ENCODE results near the gene PLCB4.

PLCB4 gene

GRCh38 chr20:9509246-9509645 is 440.4 kb downstream of the PLCB4 start:
- intact Hi-C loops (cut with DNase I; ENCODE audit: low total_unique reads): no loop called here
- no peak overlapping the region for H3K27ac ChIP-seq
- DNase-seq: no peak
- H3K27me3 ChIP-seq: peaks cover 0 to 49% of the 10 kb centered on the region in 2 donors
- TF ChIP-seq CTCF (IDR thresholded peaks at IDR 0.05): no peak
- H3K4me1 ChIP-seq: peaks cover 0 to 20% (median 11%) of the 10 kb centered on the region in 4 donors
- H3K9me3 ChIP-seq: no peaks in the 10 kb centered on the region
- H3K36me3 ChIP-seq: no peaks in the 10 kb centered on the region
- no peak overlapping the region for H3K4me3 ChIP-seq

DNA sequence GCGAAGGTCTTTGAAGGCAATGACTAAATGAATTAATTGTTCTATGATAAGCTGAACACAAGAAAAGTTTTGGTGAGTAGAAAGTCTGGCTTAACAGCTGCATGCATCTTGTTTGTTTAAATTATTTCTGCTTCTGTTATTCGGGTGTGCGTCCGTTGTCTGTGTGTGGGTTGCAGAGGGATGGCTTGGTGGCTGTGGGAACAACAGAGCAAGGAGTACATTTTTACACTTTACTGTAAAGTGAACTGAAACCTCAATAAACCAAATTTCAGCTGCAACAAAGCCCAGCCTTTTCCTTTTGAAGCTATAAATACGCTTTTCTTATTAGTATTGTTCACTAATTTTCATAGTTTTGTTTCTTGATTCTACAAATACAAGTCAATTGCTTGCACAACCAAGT is 442.0 kb downstream of the PLCB4 start:
- Histone ChIP-seq H3K4me1 (peaks cover 0 to 35% (median 28%) of the 10 kb centered on the region in 4 donors), H3K4me3 (no peak overlapping the region), H3K27me3 (peaks cover 0 to 58% of the 10 kb centered on the region in 2 donors), H3K9me3 (no peaks in the 10 kb centered on the region), H3K27ac (no peak overlapping the region), H3K36me3 (no peaks in the 10 kb centered on the region)
- no peak for TF ChIP-seq CTCF (IDR thresholded peaks at IDR 0.05)
- intact Hi-C loops (cut with DNase I; ENCODE audit: low total_unique reads): no loop called here
- no peak for DNase-seq

DNA sequence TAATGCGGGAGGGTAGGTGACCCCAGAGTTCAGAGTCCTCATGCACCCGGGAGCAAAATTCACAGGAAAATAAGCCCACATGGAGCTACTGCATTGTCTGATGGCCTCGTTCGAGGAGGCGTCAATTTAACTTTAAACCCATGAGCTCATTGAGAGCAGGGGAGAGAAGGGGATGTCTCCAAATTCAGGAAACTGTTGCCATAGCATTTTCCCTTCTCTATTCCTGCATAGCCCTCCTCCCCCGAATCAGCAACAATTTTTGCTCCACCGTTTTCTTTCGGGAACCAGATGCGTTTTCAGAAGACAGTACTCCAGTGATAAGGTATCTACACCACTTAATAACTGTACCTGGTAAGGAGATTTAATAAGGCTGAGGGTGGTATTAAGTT is 445.2 kb downstream of the PLCB4 start:
- no peak for DNase-seq
- Histone ChIP-seq H3K9me3 (no peaks in the 10 kb centered on the region), H3K4me1 (peaks cover 0 to 25% (median 22%) of the 10 kb centered on the region in 4 donors), H3K27me3 (peaks cover 0 to 53% of the 10 kb centered on the region in 2 donors), H3K27ac (no peak overlapping the region), H3K36me3 (no peaks in the 10 kb centered on the region), H3K4me3 (no peak overlapping the region)
- no peak for TF ChIP-seq CTCF (IDR thresholded peaks at IDR 0.05)
- intact Hi-C loops (cut with DNase I; ENCODE audit: low total_unique reads): no loop called here

- Histone ChIP-seq H3K4me3 (peak within 1 kb of the TSS in 1 of 2 donors; percentile 36), H3K9me3 (no peaks in the 10 kb centered on the region), H3K27ac (no peak within 1 kb of the TSS), H3K36me3 (no peaks in the 10 kb centered on the region), H3K27me3 (peaks cover 0 to 51% of the 10 kb centered on the region in 2 donors), H3K4me1 (peaks cover 0 to 25% (median 22%) of the 10 kb centered on the region in 4 donors)
- intact Hi-C loops (cut with DNase I; ENCODE audit: low total_unique reads): no loop called here
- no peak for DNase-seq
- TF ChIP-seq CTCF (IDR thresholded peaks at IDR 0.05): no peak
Observed at GRCh38 chr20:9514461-9515213, 445.8 kb downstream of the PLCB4 start, which contains the start of gene LAMP5. TSS of gene LAMP5 (plus strand) at chr20:9514590. CDS start at chr20:9514853, 263 bp downstream.

DNA sequence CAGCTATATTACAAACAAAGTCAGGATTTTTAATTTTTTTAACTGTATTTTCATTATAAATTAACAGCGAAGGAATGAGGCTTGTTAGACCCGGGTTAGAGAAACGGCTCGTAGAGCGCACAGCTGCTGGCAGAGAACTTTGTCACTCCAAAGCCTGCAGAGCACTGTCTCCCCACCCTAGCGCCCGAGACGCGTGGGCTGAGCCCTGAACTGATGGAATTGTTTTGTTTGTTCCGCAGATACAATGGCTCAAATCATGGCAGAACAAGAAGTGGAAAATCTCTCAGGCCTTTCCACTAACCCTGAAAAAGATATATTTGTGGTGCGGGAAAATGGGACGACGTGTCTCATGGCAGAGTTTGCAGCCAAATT is 446.3 kb downstream of the PLCB4 start:
- Histone ChIP-seq H3K27me3 (peaks cover 0 to 50% of the 10 kb centered on the region in 2 donors), H3K4me1 (peaks cover 0 to 25% (median 22%) of the 10 kb centered on the region in 4 donors), H3K9me3 (no peaks in the 10 kb centered on the region), H3K27ac (no peak overlapping the region), H3K36me3 (no peaks in the 10 kb centered on the region), H3K4me3 (peak overlapping the region in 1 of 2 donors; percentile 36)
- intact Hi-C loops (cut with DNase I; ENCODE audit: low total_unique reads): no loop called here
- no peak for TF ChIP-seq CTCF (IDR thresholded peaks at IDR 0.05)
- no peak for DNase-seq
